ENCODE measurements around the gene BEST4.

The BEST4 gene

GRCh38 chr1:44780583-44781121 lies 7.3 kb downstream of the BEST4 start:
- DNase-seq (ENCODE audit: low spot score), result no peak
- in situ Hi-C loops (cut with MboI; ENCODE audit: low sequenced_read_pairs, unreplicated experiment), result no loop called here
- no peak for TF ChIP-seq CTCF (IDR thresholded peaks at IDR 0.05; ENCODE audit: borderline replicate concordance, control extremely low read depth, extremely low read depth, insufficient read depth, missing control alignments)

DNA sequence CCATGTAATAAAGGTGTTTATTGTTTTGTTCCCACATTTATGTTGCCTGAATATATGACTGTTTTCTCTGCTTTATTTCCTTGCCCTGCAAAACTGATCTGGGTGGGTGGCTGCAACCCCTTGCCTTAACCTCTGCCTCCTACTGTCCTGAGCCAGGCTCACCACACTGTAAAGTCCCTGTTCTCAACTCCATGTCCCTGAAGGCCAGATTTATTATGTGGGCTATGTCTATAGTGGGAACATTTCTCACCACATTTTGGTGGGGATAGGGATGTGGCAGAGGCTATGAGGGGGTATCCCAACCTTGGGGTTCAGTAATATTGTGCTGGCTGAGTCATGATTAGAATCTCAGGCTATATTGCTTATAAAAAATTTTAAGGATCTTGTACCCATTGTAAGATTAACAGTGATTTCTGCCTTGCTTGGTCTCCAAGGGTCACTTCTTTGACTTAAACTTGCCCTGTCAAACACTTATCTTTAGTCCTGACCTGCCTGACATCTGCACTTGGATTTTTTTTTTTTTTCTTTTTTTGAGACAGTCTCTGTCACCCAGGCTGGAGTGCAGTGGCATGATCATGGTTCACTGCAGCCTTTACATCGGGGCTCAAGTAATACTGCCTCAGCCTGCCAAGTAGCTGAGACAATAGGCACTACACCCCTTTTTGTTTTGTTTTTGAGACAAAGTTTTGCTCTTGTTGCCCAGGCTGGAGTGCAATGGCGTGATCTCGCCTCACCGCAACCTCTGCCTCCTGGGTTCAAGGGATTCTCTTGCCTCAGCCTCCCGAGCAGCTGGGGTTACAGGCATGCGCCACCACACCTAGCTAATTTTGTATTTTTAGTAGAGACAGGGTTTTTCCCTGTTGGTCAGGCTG lies 9.0 kb downstream of the BEST4 start:
- no peak for DNase-seq (ENCODE audit: low spot score)
- in situ Hi-C loops (cut with MboI; ENCODE audit: low sequenced_read_pairs, unreplicated experiment), result no loop called here
- TF ChIP-seq CTCF (IDR thresholded peaks at IDR 0.05; ENCODE audit: borderline replicate concordance, control extremely low read depth, extremely low read depth, insufficient read depth, missing control alignments), result no peak

GRCh38 chr1:44777969-44778635 lies 9.9 kb downstream of the BEST4 start:
- no peak for DNase-seq (ENCODE audit: low spot score)
- TF ChIP-seq CTCF (IDR thresholded peaks at IDR 0.05; ENCODE audit: borderline replicate concordance, control extremely low read depth, extremely low read depth, insufficient read depth, missing control alignments), result no peak
- in situ Hi-C loops (cut with MboI; ENCODE audit: low sequenced_read_pairs, unreplicated experiment), result no loop called here

DNA sequence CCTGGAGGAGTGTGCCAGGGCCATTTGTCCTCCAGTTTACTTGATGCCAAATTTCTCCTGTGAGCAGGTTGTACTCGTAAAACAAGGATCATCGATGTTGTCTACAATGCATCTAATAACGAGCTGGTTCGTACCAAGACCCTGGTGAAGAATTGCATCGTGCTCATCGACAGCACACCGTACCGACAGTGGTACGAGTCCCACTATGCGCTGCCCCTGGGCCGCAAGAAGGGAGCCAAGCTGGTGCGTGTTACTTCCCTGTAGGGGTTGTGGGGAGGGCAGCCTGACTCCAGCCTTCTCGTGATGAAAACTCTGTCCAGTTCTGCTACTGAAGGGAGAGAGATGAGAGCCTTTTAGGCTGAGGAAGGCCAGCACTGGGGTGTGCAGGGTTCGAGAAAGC lies 10.4 kb downstream of the BEST4 start:
- DNase-seq (ENCODE audit: low spot score), result no peak
- in situ Hi-C loops (cut with MboI; ENCODE audit: low sequenced_read_pairs, unreplicated experiment), result no loop called here
- no peak for TF ChIP-seq CTCF (IDR thresholded peaks at IDR 0.05; ENCODE audit: borderline replicate concordance, control extremely low read depth, extremely low read depth, insufficient read depth, missing control alignments)

- no peak for TF ChIP-seq CTCF (IDR thresholded peaks at IDR 0.05; ENCODE audit: borderline replicate concordance, control extremely low read depth, extremely low read depth, insufficient read depth, missing control alignments)
- in situ Hi-C loops (cut with MboI; ENCODE audit: low sequenced_read_pairs, unreplicated experiment), result no loop called here
- DNase-seq (ENCODE audit: low spot score), result no peak
Observed at GRCh38 chr1:44776730-44777068, 11.3 kb downstream of the BEST4 start.

GRCh38 chr1:44775930-44776729 lies 11.8 kb downstream of the BEST4 start:
- TF ChIP-seq CTCF (IDR thresholded peaks at IDR 0.05; ENCODE audit: borderline replicate concordance, control extremely low read depth, extremely low read depth, insufficient read depth, missing control alignments), result no peak
- in situ Hi-C loops (cut with MboI; ENCODE audit: low sequenced_read_pairs, unreplicated experiment), result no loop called here
- DNase-seq (ENCODE audit: low spot score), result peak; percentile 50

All from GM13976 (cell line).